IPS DF 6.9 (cell line): ENCODE measurements around the gene FCHO2.
"Not testable (repeated sequence)": the region's sequence is repeated elsewhere in the genome, so short reads cannot be mapped to it uniquely, and the experiment has no call there.

Source experiments
- DNase-seq: peaks from one replicate; pipeline ENCODE4 v3.0.0-alpha.2; 2013; ENCODE audit warnings: low read depth, low spot score
- H3K27ac ChIP-seq: one replicate; pipeline ENCODE4 v1.5.1; 2013; ENCODE audit warnings: low read length, control low read depth
- H3K27me3 ChIP-seq: 2 replicates; pipeline ENCODE4 v1.6.1; 2013; ENCODE audit warnings: mild to moderate bottlenecking, low read length; ENCODE audit not compliant: control insufficient read depth, insufficient read depth
- H3K36me3 ChIP-seq: 2 replicates; pipeline ENCODE4 v1.6.1; 2013; ENCODE audit warnings: low read length; ENCODE audit not compliant: control insufficient read depth, insufficient read depth
- H3K4me1 ChIP-seq: 2 replicates; pipeline ENCODE4 v1.6.1; 2013; ENCODE audit warnings: low read length; ENCODE audit not compliant: control insufficient read depth, insufficient read depth
- H3K4me3 ChIP-seq: 2 replicates; pipeline ENCODE4 v1.5.1; 2013; ENCODE audit warnings: mild to moderate bottlenecking, low read length
- H3K9me3 ChIP-seq: 2 replicates; pipeline ENCODE4 v1.6.1; 2013; ENCODE audit warnings: low read length, inconsistent platforms; ENCODE audit not compliant: control insufficient read depth, insufficient read depth
- WGBS: extraction: QIAGEN DNeasy Blood & Tissue Kit; methylation state at CpG from one replicate; pipeline ENCODE4 v1.1.7; 2013; ENCODE audit warnings: mixed read lengths, missing lambda C conversion rate; ENCODE audit not compliant: insufficient read length, insufficient coverage; 5-methylcytosine and 5-hydroxymethylcytosine counted together

FCHO2 gene

DNA sequence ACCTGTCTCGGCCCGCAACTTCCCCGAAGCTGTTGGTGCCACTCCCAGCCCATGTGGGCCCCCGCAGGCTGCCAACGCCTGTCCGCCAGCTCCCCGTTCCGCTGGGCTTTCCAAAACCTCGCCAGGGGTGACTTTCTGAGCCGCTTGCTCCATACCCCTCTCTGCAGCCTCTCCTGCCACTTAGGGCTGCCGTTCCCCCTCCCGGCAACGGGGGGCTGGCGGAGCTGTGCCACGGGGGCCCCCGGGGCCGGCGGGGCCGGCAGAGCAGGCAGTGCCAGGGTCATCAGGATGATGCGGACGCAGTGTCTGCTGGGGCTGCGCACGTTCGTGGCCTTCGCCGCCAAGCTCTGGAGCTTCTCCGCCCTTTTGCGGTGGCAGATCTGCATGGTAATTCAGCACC, 40.8 kb downstream of the FCHO2 start:
- Histone ChIP-seq H3K27me3 (no peaks in the 10 kb centered on the region), H3K4me1 (no peaks in the 10 kb centered on the region), H3K4me3 (no peak overlapping the region), H3K9me3 (no peaks in the 10 kb centered on the region), H3K27ac (no peak overlapping the region), H3K36me3 (no peaks in the 10 kb centered on the region)
- WGBS, result no CpG with 5 or more reads among the region's 28 CpGs
- no peak for DNase-seq

DNA sequence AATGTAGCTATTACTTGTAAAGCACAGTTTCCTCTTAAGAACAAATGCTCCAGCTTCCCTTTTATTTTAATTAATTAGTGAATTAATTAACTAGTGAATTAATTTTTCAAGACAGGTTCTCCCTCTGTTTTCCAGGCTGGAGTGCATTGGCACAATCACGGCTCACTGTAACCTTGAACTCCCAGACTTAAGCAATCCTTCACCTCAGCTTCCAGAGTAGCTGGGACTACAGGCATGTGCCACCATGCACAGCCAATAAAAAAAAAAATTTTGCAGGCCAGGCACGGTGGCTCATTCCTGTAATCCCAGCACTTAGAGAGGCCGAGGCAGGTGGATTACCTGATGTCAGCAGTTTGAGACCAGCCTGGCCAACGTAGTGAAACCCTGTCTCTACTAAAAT, 44.1 kb downstream of the FCHO2 start:
- no peaks in the 10 kb centered on the region for H3K9me3 ChIP-seq
- H3K4me1 ChIP-seq, result no peaks in the 10 kb centered on the region
- no peaks in the 10 kb centered on the region for H3K27me3 ChIP-seq
- no peak overlapping the region for H3K27ac ChIP-seq
- no peaks in the 10 kb centered on the region for H3K36me3 ChIP-seq
- WGBS, result no CpG with 5 or more reads among the region's 4 CpGs
- no peak overlapping the region for H3K4me3 ChIP-seq
- DNase-seq, result no peak

DNA sequence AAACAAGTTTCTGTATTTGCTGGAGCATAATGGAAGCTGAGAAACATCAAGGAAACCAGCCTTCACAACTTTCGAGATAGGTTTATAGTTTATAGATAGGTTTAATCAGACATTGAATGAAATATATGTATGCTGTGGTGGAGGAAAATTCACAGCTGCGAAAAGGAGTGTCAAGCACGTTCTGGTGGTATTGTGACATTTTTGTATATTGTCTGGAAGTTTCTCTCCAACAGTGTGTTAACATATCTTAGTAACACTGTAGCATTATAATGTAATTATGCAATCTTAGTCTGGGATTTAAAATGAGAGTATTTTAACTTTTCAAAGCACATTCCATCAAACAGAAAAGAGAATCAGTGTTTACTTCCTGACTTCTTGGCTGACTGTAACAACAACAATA, 50.0 kb downstream of the FCHO2 start:
- no peak overlapping the region for H3K27ac ChIP-seq
- no peaks in the 10 kb centered on the region for H3K36me3 ChIP-seq
- H3K27me3 ChIP-seq, result no peaks in the 10 kb centered on the region
- no CpG with 5 or more reads among the region's 3 CpGs for WGBS
- no peaks in the 10 kb centered on the region; the same call in 1 of the 2 replicates for H3K4me1 ChIP-seq
- H3K9me3 ChIP-seq, result no peaks in the 10 kb centered on the region
- no peak overlapping the region for H3K4me3 ChIP-seq
- DNase-seq, result no peak

DNA sequence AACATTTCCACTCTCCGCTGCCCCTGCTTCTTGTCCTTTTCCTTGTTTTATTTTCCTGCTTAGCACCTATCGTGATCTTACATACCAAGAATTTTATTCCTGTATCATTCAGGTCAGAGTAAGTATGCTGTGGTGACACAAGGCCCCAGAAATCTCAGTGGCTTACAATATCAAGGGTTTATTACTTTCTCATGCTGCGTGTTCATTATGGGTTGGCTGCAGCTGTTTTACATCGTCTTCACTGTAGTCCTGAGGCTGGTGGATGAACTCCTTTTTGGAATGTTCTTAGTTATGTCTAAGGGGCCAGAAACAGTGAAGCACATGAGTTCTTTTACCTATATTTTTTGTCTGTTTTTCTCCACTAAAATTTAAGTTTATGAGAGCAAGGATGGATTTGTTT, 51.2 kb downstream of the FCHO2 start:
- Histone ChIP-seq H3K9me3 (no peaks in the 10 kb centered on the region), H3K4me3 (no peak overlapping the region), H3K36me3 (no peaks in the 10 kb centered on the region), H3K27ac (no peak overlapping the region), H3K27me3 (no peaks in the 10 kb centered on the region), H3K4me1 (no peaks in the 10 kb centered on the region; the same call in 1 of the 2 replicates)
- WGBS, result no CpG with 5 or more reads among the region's 4 CpGs
- no peak for DNase-seq

DNA sequence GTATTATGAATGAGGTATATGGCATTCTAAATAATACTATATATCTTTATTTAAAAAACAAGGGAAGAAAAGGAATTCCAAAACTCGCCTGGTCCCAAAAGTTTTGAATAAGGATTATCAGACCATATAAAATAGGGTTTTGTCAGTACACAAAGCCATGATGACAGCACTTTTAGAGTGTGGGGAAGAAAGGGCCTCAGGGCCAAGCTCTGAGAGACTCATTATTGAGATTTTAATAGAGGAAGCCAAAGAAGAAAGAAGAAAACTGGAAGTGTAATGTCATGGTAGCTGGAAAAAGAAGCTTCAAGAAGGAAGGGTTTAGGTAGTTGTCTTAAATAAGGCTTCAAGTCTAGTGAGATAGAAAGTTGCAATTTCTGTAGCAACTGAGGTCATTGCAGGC, 53.0 kb downstream of the FCHO2 start:
- Histone ChIP-seq H3K27me3 (no peaks in the 10 kb centered on the region), H3K4me3 (no peak overlapping the region), H3K9me3 (no peaks in the 10 kb centered on the region), H3K27ac (no peak overlapping the region), H3K4me1 (no peaks in the 10 kb centered on the region; the same call in 1 of the 2 replicates), H3K36me3 (no peaks in the 10 kb centered on the region)
- no CpG with 5 or more reads among the region's 1 CpG for WGBS
- no peak for DNase-seq

DNA sequence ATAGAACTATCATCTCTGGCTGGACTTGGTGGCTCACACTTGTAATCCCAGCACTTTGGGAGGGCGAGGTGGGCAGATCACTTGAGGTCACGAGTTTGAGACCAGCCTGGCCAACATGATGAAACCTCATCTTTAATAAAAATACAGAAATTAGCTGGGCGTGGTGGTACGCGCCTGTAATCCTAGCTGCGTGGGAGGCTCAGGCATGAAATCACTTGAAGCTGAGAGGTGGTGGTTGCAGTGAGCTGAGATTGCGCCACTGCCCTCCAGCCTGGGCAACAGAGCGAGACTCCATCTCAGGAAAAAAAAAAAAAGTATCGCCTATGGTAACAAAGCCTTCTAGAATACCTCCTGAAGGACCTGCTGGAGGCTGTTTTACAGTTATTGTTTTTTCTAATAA, 55.8 kb downstream of the FCHO2 start:
- H3K27ac ChIP-seq, H3K4me1 ChIP-seq, H3K9me3 ChIP-seq, DNase-seq, H3K36me3 ChIP-seq, H3K27me3 ChIP-seq, H3K4me3 ChIP-seq: not testable (repeated sequence)
- no CpG with 5 or more reads among the region's 9 CpGs for WGBS

DNA sequence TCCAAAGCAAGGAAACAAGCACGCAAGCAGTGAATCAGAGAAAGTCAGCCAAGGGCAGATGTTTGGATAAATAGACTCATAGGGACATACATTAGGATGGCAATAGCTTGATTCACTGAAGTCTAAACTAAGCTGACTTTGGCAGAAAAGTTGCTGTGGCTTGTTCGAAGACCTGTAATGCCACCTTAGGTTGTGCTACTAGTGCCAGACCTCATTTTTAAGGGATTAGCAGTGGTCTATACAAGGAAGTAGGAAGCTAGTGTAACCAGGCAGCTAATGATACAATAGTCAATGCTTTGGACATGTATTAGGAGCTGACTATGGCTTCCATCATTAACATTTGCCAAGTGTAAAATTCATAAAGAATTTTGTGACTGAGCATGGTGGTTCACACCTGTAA, 63.1 kb downstream of the FCHO2 start:
- no peak for DNase-seq
- H3K27ac ChIP-seq, result no peak overlapping the region
- no peak overlapping the region for H3K4me3 ChIP-seq
- H3K27me3 ChIP-seq, result no peaks in the 10 kb centered on the region
- no peaks in the 10 kb centered on the region for H3K4me1 ChIP-seq
- WGBS, result no CpG with 5 or more reads among the region's 2 CpGs
- H3K36me3 ChIP-seq, result no peaks in the 10 kb centered on the region
- no peaks in the 10 kb centered on the region for H3K9me3 ChIP-seq

DNA sequence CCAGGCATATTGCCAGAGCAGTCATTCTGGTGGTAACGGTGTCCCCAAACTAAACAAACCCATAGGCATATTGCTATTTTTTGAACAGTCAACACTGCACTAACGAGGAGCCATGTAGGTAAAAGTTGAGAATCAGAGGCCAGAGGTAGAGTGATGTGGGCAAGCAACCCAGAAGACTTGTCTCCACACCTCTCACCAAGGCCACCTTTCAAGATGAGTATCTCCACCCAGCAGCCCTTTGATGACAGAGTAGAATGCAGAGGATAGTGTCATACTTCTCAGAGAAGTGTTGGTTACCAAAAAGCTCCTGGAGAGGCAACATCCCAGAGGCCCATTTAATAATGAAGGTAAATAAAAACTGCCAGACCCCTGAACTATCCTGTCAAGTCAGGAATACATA, 63.9 kb downstream of the FCHO2 start:
- Histone ChIP-seq H3K4me3 (no peak overlapping the region), H3K36me3 (no peaks in the 10 kb centered on the region), H3K27me3 (no peaks in the 10 kb centered on the region), H3K27ac (no peak overlapping the region), H3K9me3 (no peaks in the 10 kb centered on the region), H3K4me1 (no peaks in the 10 kb centered on the region)
- WGBS, result no CpG with 5 or more reads among the region's 2 CpGs
- DNase-seq, result no peak

DNA sequence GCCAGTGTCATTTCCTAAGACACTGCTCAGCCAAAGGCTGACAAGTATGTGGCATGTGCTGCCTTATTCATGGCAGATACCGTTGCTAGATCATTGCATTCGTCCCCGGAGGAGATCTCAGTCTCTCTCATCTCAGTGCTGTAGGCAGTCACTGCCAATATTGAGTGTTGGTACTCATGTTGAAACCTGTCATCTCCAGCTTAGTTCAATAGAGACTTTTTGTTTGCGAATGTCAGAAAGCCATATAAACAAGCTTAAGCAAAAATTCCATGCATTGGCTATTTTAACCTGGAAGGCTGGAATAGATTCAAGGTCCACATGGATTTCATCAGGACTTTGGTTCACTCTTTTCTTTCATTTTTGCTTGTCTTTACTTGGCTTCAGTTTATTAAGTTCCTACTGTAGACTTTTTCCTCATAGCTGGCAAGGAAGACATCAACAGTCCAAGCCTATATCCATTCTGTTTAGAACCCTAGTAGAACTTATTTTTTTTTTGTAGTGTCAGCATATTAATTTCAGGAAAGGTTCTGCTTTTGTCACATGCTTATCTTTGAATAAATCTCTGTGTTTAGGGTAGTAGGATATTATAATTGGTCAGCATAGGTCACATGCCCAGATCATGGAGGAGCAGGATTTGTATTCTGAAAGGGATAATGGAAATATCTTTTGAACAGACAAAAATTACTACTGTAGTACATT, 66.8 kb downstream of the FCHO2 start:
- WGBS, result no CpG with 5 or more reads among the region's 4 CpGs
- Histone ChIP-seq H3K27me3 (no peaks in the 10 kb centered on the region), H3K4me3 (no peak overlapping the region), H3K9me3 (no peaks in the 10 kb centered on the region), H3K4me1 (no peaks in the 10 kb centered on the region), H3K27ac (no peak overlapping the region), H3K36me3 (no peaks in the 10 kb centered on the region)
- DNase-seq, result no peak

DNA sequence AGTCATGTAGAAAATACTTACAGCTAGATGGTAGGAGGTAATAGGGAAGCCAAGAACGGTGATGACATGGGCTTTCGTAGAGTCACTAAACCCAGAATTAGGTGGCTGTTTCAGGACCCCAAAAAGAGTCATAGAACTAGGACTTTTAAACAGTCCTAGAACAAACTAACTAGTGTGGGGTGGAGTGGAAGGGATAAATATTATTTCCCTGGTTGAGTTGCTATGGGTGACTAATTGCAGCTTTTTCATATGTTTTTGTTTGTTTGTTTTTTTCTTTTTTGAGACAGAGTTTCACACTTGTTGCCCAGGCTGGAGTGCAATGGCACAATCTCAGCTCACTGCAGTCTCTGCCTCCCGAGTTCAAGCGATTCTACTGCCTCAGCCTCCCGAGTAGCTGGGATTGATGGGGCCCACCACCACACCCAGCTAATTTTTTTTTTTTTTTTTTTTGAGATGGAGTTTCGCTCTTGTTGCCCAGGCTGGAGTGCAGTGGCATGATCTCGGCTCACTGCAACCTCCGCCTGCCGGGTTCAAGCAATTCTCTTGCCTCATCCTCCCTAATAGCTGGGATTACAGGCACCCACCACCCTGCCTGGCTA, 69.2 kb downstream of the FCHO2 start:
- H3K4me1 ChIP-seq, H3K9me3 ChIP-seq, DNase-seq, H3K27me3 ChIP-seq, H3K36me3 ChIP-seq, H3K4me3 ChIP-seq, H3K27ac ChIP-seq: not testable (repeated sequence)
- no CpG with 5 or more reads among the region's 9 CpGs for WGBS

DNA sequence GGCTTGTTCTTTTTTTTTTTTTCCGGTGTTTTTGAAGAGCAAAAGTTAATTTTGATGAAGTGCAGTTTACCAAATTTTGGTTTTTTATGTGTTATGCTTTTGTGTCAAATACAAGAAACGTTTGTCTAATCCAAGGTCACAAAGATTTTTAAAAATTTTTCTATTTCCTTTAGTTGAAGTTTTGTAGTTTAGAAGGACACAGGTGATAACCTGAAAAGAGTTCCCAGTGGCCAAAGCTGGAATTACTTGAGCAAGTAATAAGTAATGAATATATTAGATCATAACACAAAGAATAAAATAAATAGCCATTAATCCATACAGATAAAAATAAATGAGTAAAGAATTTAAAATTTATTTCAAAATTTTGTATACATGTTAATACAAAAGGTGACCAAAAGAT, 71.5 kb downstream of the FCHO2 start:
- DNase-seq, result no peak
- H3K9me3 ChIP-seq, result no peaks in the 10 kb centered on the region
- H3K4me3 ChIP-seq, result no peak overlapping the region
- WGBS, result no CpG with 5 or more reads among the region's 2 CpGs
- no peak overlapping the region for H3K27ac ChIP-seq
- no peaks in the 10 kb centered on the region for H3K36me3 ChIP-seq
- H3K4me1 ChIP-seq, result no peaks in the 10 kb centered on the region; the same call in 1 of the 2 replicates
- H3K27me3 ChIP-seq, result no peaks in the 10 kb centered on the region
